ENCODE results near the gene TBCCD1. TPM values are rescaled to one million over a fixed set of nuclear protein-coding genes. Genes with fewer than 3 reads are reported as not detected.

The TBCCD1 gene
- polyA plus RNA-seq, 1 donor (not counting 4 experiments of a cell fraction or from before 2014, with no cell fraction given): 15.8 TPM

DNA sequence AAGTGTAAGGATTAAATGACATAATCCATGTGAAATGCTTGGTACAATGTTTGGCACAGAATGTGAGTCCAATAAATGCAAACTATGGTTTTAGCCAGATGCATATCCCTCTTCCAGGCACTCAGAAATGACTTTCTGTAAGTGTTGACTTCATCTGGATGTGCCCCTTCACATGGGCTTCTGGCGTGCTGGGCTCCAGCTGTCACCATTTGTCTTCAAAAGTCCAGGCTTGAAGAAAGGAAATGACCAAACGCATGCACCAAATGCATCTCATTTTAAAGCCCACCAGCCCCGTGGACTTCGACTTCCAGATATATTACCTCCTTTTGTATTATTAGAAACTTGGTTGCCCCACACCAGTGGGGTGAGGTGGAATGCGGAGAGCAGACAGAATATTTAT, 46.7 kb downstream of the TBCCD1 start:
- Histone ChIP-seq H3K4me1 (ENCODE audit: control insufficient read depth, extremely low read depth, insufficient read depth, low read length) (no peaks in the 10 kb centered on the region), H3K4me2 (ENCODE audit: control insufficient read depth, extremely low read depth, insufficient read depth, low read depth, low read length) (no peak overlapping the region), H3K9me3 (ENCODE audit: control insufficient read depth, low read depth, low read length) (no peaks in the 10 kb centered on the region), H3K27me3 (ENCODE audit: control insufficient read depth, extremely low read depth, insufficient read depth, low read length) (no peaks in the 10 kb centered on the region), H2AFZ (ENCODE audit: control insufficient read depth, low read length) (no peak overlapping the region), H3K27ac (ENCODE audit: control insufficient read depth, insufficient read depth, low read length) (no peak overlapping the region), H3K4me3 (ENCODE audit: control insufficient read depth in 2 of 3, extremely low read depth in 1 of 3, insufficient read depth in 2 of 3, low read depth in 1 of 3, low read length in 3 of 3) (no peak overlapping the region), H4K20me1 (ENCODE audit: control insufficient read depth, extremely low read depth, insufficient read depth, low read length) (no peaks in the 10 kb centered on the region), H3K79me2 (ENCODE audit: control insufficient read depth, insufficient read depth, low read length) (no peaks in the 10 kb centered on the region), H3K9me1 (ENCODE audit: control insufficient read depth, extremely low read depth, insufficient read depth, low read length) (no peaks in the 10 kb centered on the region), H3K9ac (ENCODE audit: control insufficient read depth, extremely low read depth, insufficient read depth, low read length) (no peak overlapping the region), H3K36me3 (ENCODE audit: control insufficient read depth in 2 of 2, extremely low read depth in 1 of 2, insufficient read depth in 2 of 2, low read length in 2 of 2) (no peaks in the 10 kb centered on the region)
- FAIRE-seq (no peak), DNase-seq (ENCODE audit: low read depth, low spot score) (no peak)
- no peak for TF ChIP-seq CTCF (optimal IDR thresholded peaks at IDR 0.05 in 1 of 3, IDR thresholded peaks at IDR 0.05 in 1 of 3, conservative IDR thresholded peaks at IDR 0.05 in 1 of 3; ENCODE audit: extremely low read depth in 1 of 3, insufficient read depth in 2 of 3, low read length in 3 of 3)
- TF ChIP-seq EZH2 (IDR thresholded peaks at IDR 0.05; ENCODE audit: low read length): no peak
- dilution Hi-C loops (cut with MboI; ENCODE audit: extremely low pct_ligation_motif_present, low sequenced_read_pairs): no loop called here

- Histone ChIP-seq H3K4me3 (ENCODE audit: control insufficient read depth in 2 of 3, extremely low read depth in 1 of 3, insufficient read depth in 2 of 3, low read depth in 1 of 3, low read length in 3 of 3) (no peak overlapping the region), H3K36me3 (ENCODE audit: control insufficient read depth in 2 of 2, extremely low read depth in 1 of 2, insufficient read depth in 2 of 2, low read length in 2 of 2) (no peaks in the 10 kb centered on the region), H3K9ac (ENCODE audit: control insufficient read depth, extremely low read depth, insufficient read depth, low read length) (no peak overlapping the region), H3K4me1 (ENCODE audit: control insufficient read depth, extremely low read depth, insufficient read depth, low read length) (no peaks in the 10 kb centered on the region), H3K4me2 (ENCODE audit: control insufficient read depth, extremely low read depth, insufficient read depth, low read depth, low read length) (no peak overlapping the region), H3K27me3 (ENCODE audit: control insufficient read depth, extremely low read depth, insufficient read depth, low read length) (no peaks in the 10 kb centered on the region), H2AFZ (ENCODE audit: control insufficient read depth, low read length) (no peak overlapping the region), H3K79me2 (ENCODE audit: control insufficient read depth, insufficient read depth, low read length) (no peaks in the 10 kb centered on the region), H3K9me3 (ENCODE audit: control insufficient read depth, low read depth, low read length) (no peaks in the 10 kb centered on the region), H3K27ac (ENCODE audit: control insufficient read depth, insufficient read depth, low read length) (no peak overlapping the region), H3K9me1 (ENCODE audit: control insufficient read depth, extremely low read depth, insufficient read depth, low read length) (no peaks in the 10 kb centered on the region), H4K20me1 (ENCODE audit: control insufficient read depth, extremely low read depth, insufficient read depth, low read length) (no peaks in the 10 kb centered on the region)
- no peak for FAIRE-seq
- dilution Hi-C loops (cut with MboI; ENCODE audit: extremely low pct_ligation_motif_present, low sequenced_read_pairs): no loop called here
- DNase-seq (ENCODE audit: low read depth, low spot score): no peak
- TF ChIP-seq CTCF (optimal IDR thresholded peaks at IDR 0.05 in 1 of 3, IDR thresholded peaks at IDR 0.05 in 1 of 3, conservative IDR thresholded peaks at IDR 0.05 in 1 of 3; ENCODE audit: extremely low read depth in 1 of 3, insufficient read depth in 2 of 3, low read length in 3 of 3) (no peak), EZH2 (IDR thresholded peaks at IDR 0.05; ENCODE audit: low read length) (no peak)
Measured at GRCh38 chr3:186519021-186519658, 48.0 kb downstream of the TBCCD1 start.
